T-cell (primary cell): Measurements from ENCODE around the gene HSPA6. TPM values are rescaled to one million over a fixed set of nuclear protein-coding genes. Genes with fewer than 3 reads are reported as not detected.

Experiments
- ATAC-seq, 4 experiments: fragments of 200-7000 bp in 3 of 4; fragments of 150-1000 bp in 1 of 4; cut with Tn5 transposase; replicated peaks in 1 of 4; 1 replicate in 3 of 4; 2 replicates in 1 of 4; pipeline ENCODE4 v1.10.0; 2021; ENCODE audit warnings: moderate library complexity in 3 of 4, mild to moderate bottlenecking in 2 of 4, moderate number of reproducible peaks in 1 of 4
- CTCF ChIA-PET, 2 donors: fragments of 300-600 bp; sonication (Branson Sonifier 250); formaldehyde crosslinking; loops; one replicate each; lab custom pipeline; 2022; ENCODE audit warnings: antibody characterized with exemption in 2 of 2; lab: Charles Lee
- POLR2A ChIA-PET, 2 donors: fragments of 300-600 bp; sonication (Branson Sonifier 250); formaldehyde crosslinking; loops; one replicate each; lab custom pipeline; 2022; ENCODE audit warnings: antibody characterized with exemption in 2 of 2; lab: Charles Lee
- DNase-seq, 35 experiments: peaks; one replicate each; pipeline versions ENCODE4 v3.0.0 to v3.0.0-alpha.2; 2013 to 2023
- H3K27ac ChIP-seq: one replicate; pipeline ENCODE4 v1.5.1; 2013; ENCODE audit warnings: low read length
- H3K27me3 ChIP-seq, 2 experiments: replicated peaks in 1 of 2; 1 replicate in 1 of 2; 2 replicates in 1 of 2; pipeline versions ENCODE4 v1.6.1 to v1.7.0; 2013; ENCODE audit warnings: low read length in 1 of 2, mixed read lengths in 1 of 2; ENCODE audit not compliant: control insufficient read depth in 2 of 2, insufficient read depth in 2 of 2; ENCODE audit errors: extremely low read depth in 1 of 2
- H3K36me3 ChIP-seq, 2 donors: 1 replicate in 1 of 2; 2 replicates in 1 of 2; pipeline versions ENCODE4 v1.6.1 to v1.7.0; 2013; ENCODE audit warnings: low read length in 1 of 2; ENCODE audit not compliant: control insufficient read depth in 2 of 2, insufficient read depth in 1 of 2; ENCODE audit errors: extremely low read depth in 1 of 2
- H3K4me1 ChIP-seq, 2 experiments: 1 replicate in 1 of 2; 2 replicates in 1 of 2; pipeline versions ENCODE4 v1.6.1 to v1.7.0; 2013; ENCODE audit warnings: low read length in 2 of 2, mixed read lengths in 1 of 2; ENCODE audit not compliant: insufficient read depth in 2 of 2, control insufficient read depth in 1 of 2; ENCODE audit errors: extremely low read depth in 1 of 2
- H3K4me3 ChIP-seq, 2 donors: 1 replicate in 1 of 2; 2 replicates in 1 of 2; pipeline versions ENCODE4 v1.5.1 to v1.7.0; 2013; ENCODE audit warnings: mild to moderate bottlenecking in 2 of 2, low read length in 1 of 2, moderate library complexity in 1 of 2; ENCODE audit not compliant: control insufficient read depth in 1 of 2; ENCODE audit errors: extremely low read depth in 1 of 2
- H3K9me3 ChIP-seq: 2 replicates; pipeline ENCODE4 v1.7.0; 2013
- H3K27ac Mint-ChIP-seq, 2 donors: one replicate each; pipeline ENCODE4 v1.8.0; 2020 to 2021; ENCODE audit warnings: mild to moderate bottlenecking in 2 of 2, mixed read lengths in 2 of 2
- H3K27me3 Mint-ChIP-seq, 2 donors: one replicate each; pipeline ENCODE4 v1.8.0; 2021 to 2022; ENCODE audit warnings: mixed read lengths in 2 of 2
- H3K36me3 Mint-ChIP-seq: one replicate; pipeline ENCODE4 v1.8.0; 2021; ENCODE audit warnings: mixed read lengths
- H3K4me1 Mint-ChIP-seq, 3 donors: one replicate each; pipeline ENCODE4 v1.8.0; 2020 to 2022; ENCODE audit warnings: mixed read lengths in 3 of 3, mild to moderate bottlenecking in 1 of 3
- H3K4me3 Mint-ChIP-seq, 3 donors: one replicate each; pipeline ENCODE4 v1.8.0; 2020 to 2022; ENCODE audit warnings: mild to moderate bottlenecking in 3 of 3, mixed read lengths in 3 of 3, moderate library complexity in 3 of 3
- H3K9me3 Mint-ChIP-seq, 3 donors: one replicate each; pipeline ENCODE4 v1.8.0; 2020 to 2022; ENCODE audit warnings: mixed read lengths in 3 of 3
- WGBS: methylation state at CpG from one replicate; pipeline ENCODE4 v1.1.5; 2013; ENCODE audit warnings: missing lambda C conversion rate; ENCODE audit not compliant: insufficient coverage; 5-methylcytosine and 5-hydroxymethylcytosine counted together
- total RNA-seq, 35 experiments: library from RNA in 6 of 35; stranded (reverse) in 6 of 35; fragments of 120-200 nt in 1 of 35; gene quantifications; one replicate each; pipeline versions ENCODE4 v1.2.1 to v1.2.4 and lab custom pipeline; 2013 to 2026

HSPA6 gene
- total RNA-seq, 5 donors from 2014 or later (not counting 1 experiment from before 2014, with no cell fraction given): 0.30 to 22.7 (median 5.7) TPM; not detected in 1

DNA sequence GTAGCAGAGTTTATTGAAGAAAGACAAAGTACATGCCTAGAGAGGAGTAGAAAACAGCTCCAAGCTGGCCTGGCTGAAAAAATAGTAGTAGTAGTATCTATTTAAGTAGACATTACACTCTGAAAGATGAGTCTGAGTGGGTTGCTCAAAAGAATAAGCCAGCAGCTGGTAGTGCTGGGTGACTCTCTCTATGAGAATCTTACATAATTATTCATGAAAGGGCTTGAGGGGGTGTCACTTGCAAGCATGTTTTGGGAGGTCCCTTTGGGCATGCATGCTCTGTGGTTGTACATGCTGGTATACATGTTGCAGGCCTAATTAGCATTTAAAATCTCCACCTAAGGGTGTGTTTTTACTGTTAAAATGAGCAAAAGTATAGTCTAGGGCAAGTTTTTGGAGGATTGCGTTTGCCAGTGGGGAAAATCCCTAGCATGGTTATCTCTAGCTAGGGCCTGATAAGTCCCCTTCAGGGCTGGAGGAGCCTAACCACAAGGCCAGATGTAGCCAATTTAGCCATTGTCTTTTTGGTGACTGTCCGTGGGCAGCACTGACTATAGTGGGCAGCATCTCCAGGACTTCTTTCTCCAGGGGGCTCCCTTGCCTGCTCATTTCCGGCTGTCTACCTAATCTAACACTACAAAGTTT, 30.1 kb upstream of the HSPA6 start:
- no peak for DNase-seq
- Histone ChIP-seq H3K4me1 (peaks cover 0 to 5% of the 10 kb centered on the region in 2 experiments), H3K27me3 (peaks cover 3 to 8% of the 10 kb centered on the region in 2 experiments), H3K9me3 (no peaks in the 10 kb centered on the region), H3K27ac (no peak overlapping the region), H3K36me3 (no peaks in the 10 kb centered on the region), H3K4me3 (no peak overlapping the region)
- H3K27me3 Mint-ChIP-seq: peaks cover 47 to 55% of the 10 kb centered on the region in 2 donors
- no peak overlapping the region for H3K27ac Mint-ChIP-seq
- no peak for ATAC-seq
- ChIA-PET POLR2A (no interaction called here), CTCF (no interaction called here)
- H3K9me3 Mint-ChIP-seq: no peaks in the 10 kb centered on the region
- H3K36me3 Mint-ChIP-seq: no peaks in the 10 kb centered on the region
- peaks cover 14 to 20% (median 16%) of the 10 kb centered on the region in 3 donors for H3K4me1 Mint-ChIP-seq
- H3K4me3 Mint-ChIP-seq: no peak overlapping the region
- WGBS: no CpG with 5 or more reads among the region's 3 CpGs

DNA sequence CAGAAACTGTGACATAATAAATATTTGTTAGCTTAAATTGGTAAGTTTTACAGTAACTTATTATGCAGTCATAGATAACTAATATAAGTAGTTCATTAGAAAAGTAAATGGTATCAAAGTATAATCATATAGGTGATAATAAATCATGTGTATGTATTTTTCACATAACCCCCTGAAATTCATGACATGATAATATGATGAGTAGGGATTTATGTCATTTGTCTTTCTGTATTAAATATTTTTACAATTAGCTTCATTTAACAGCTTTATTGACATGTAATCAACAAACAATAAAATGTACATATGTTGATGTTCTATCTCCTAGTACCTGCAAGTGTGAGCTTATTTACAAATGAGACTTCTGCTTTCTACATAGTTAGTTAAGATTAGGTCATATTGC, 28.9 kb upstream of the HSPA6 start:
- Histone ChIP-seq H3K9me3 (no peaks in the 10 kb centered on the region), H3K27me3 (peaks cover 3 to 8% of the 10 kb centered on the region in 2 experiments), H3K4me3 (no peak overlapping the region), H3K36me3 (no peaks in the 10 kb centered on the region), H3K27ac (no peak overlapping the region), H3K4me1 (peaks cover 0 to 5% of the 10 kb centered on the region in 2 experiments)
- ATAC-seq (no peak), DNase-seq (no peak)
- H3K9me3 Mint-ChIP-seq: no peaks in the 10 kb centered on the region
- H3K27ac Mint-ChIP-seq: no peak overlapping the region
- no peaks in the 10 kb centered on the region for H3K36me3 Mint-ChIP-seq
- H3K4me3 Mint-ChIP-seq: no peak overlapping the region
- H3K27me3 Mint-ChIP-seq: peaks cover 47 to 51% of the 10 kb centered on the region in 2 donors
- H3K4me1 Mint-ChIP-seq: peaks cover 19 to 25% (median 20%) of the 10 kb centered on the region in 3 donors
- ChIA-PET CTCF (interaction anchor here (0.9 to 1.2 kb wide), 2 partner anchors 8 to 10 kb away, joined by 3 to 4 read pairs; no protein-coding TSS in a partner anchor), POLR2A (no interaction called here)

DNA sequence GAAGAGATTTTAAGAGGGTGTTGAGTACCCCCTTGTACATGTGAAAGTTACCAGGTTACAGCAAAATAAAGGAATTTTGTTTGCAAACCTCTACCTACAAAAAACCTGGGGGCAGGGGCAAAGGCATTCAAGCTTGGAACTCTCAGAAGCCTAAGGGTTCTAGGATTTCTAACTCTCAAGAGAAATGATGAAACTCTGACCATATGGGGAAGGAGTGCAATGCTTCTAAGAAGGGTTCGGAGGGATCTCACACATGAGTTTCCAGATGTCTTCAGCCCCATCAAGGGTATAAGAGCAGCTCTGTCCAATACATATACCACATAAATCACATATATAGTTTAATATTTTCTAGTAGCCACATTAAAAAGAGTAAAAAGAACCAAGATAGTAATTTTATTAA, 26.4 kb upstream of the HSPA6 start:
- CTCF ChIA-PET: no interaction called here
- no peak overlapping the region for H3K27ac ChIP-seq
- no peaks in the 10 kb centered on the region for H3K9me3 Mint-ChIP-seq
- WGBS: no CpG with 5 or more reads among the region's 1 CpG
- DNase-seq (no peak), ATAC-seq (no peak)
- no peak overlapping the region for H3K27ac Mint-ChIP-seq
- H3K9me3 ChIP-seq: no peaks in the 10 kb centered on the region
- no peaks in the 10 kb centered on the region for H3K36me3 ChIP-seq
- H3K4me1 ChIP-seq: no peaks in the 10 kb centered on the region
- no peaks in the 10 kb centered on the region for H3K36me3 Mint-ChIP-seq
- peaks cover 37 to 49% of the 10 kb centered on the region in 2 donors for H3K27me3 Mint-ChIP-seq
- peaks cover 0 to 7% of the 10 kb centered on the region in 2 experiments for H3K27me3 ChIP-seq
- no peak overlapping the region for H3K4me3 Mint-ChIP-seq
- POLR2A ChIA-PET: no interaction called here
- peaks cover 4 to 11% (median 5%) of the 10 kb centered on the region in 3 donors for H3K4me1 Mint-ChIP-seq
- H3K4me3 ChIP-seq: no peak overlapping the region

DNA sequence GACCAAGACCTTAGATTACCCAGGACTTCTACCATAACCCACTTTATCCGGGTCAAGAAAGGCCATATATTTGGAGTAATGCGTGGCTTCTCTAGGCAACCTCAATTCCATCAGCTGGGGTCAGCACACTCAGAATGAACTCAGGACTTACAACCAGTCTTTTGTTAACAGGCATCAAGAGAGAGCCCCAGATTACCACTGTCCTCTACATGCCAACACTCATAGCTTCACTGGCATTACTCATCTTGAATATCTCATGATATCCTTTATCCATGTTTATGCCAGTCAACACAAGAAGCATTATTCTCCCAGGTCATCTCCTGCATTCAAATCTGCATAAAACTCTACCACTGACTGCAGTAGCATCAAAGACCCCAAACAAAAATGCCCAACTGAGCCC, 25.7 kb upstream of the HSPA6 start:
- POLR2A ChIA-PET: no interaction called here
- Mint-ChIP-seq H3K4me1 (peaks cover 4 to 11% (median 5%) of the 10 kb centered on the region in 3 donors), H3K27me3 (peaks cover 32 to 49% of the 10 kb centered on the region in 2 donors), H3K27ac (no peak overlapping the region), H3K4me3 (no peak overlapping the region), H3K36me3 (no peaks in the 10 kb centered on the region), H3K9me3 (no peaks in the 10 kb centered on the region)
- WGBS: 100% methylated on average over 2 of the region's 2 CpGs
- H3K36me3 ChIP-seq: no peaks in the 10 kb centered on the region
- CTCF ChIA-PET: no interaction called here
- ATAC-seq (no peak), DNase-seq (no peak)
- H3K4me3 ChIP-seq: no peak overlapping the region
- no peak overlapping the region for H3K27ac ChIP-seq
- peaks cover 0 to 5% of the 10 kb centered on the region in 2 experiments for H3K27me3 ChIP-seq
- H3K9me3 ChIP-seq: no peaks in the 10 kb centered on the region
- no peaks in the 10 kb centered on the region for H3K4me1 ChIP-seq

- no peak overlapping the region for H3K27ac ChIP-seq
- H3K4me1 ChIP-seq: no peaks in the 10 kb centered on the region
- ChIA-PET POLR2A (no interaction called here), CTCF (no interaction called here)
- H3K4me3 ChIP-seq: no peak overlapping the region
- 63% methylated on average over 3 of the region's 8 CpGs for WGBS
- Mint-ChIP-seq H3K9me3 (no peaks in the 10 kb centered on the region), H3K4me3 (no peak overlapping the region), H3K36me3 (no peaks in the 10 kb centered on the region), H3K27me3 (peaks cover 25 to 43% of the 10 kb centered on the region in 2 donors), H3K4me1 (peaks cover 4 to 11% (median 5%) of the 10 kb centered on the region in 3 donors), H3K27ac (no peak overlapping the region)
- no peaks in the 10 kb centered on the region for H3K36me3 ChIP-seq
- no peaks in the 10 kb centered on the region for H3K9me3 ChIP-seq
- DNase-seq (no peak), ATAC-seq (no peak)
- peaks cover 0 to 5% of the 10 kb centered on the region in 2 experiments for H3K27me3 ChIP-seq
These were observed 25.0 kb upstream of the HSPA6 start for GRCh38 chr1:161499099-161500039.

DNA sequence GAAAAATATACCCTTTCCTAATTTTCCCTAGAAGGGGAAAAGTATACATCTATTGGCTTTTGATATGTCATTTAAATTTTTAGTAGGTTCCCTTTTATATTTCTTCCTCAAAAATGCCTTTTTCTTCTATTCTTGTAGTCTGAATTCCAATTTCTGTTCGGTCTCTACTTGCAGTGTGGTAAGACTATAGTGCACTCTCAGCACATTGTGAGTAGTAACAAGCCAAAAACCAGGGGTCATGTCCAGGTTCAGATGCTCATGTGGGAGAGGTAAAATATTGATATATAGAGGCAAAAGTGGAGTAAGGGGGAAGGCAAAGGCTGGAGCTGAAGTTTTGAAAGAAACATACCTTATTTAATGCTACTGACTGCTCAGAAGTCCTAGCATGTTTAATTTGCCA, 23.1 kb upstream of the HSPA6 start:
- no peaks in the 10 kb centered on the region for H3K9me3 ChIP-seq
- H3K27ac ChIP-seq: no peak overlapping the region
- ChIA-PET CTCF (no interaction called here), POLR2A (interaction anchor here in 1 of 2 donors (0.6 kb wide), 1 partner anchor 1682 kb away, joined by 3 read pairs; no protein-coding TSS in a partner anchor)
- Mint-ChIP-seq H3K27me3 (peaks cover 28 to 48% of the 10 kb centered on the region in 2 donors), H3K27ac (no peak overlapping the region), H3K4me3 (no peak overlapping the region), H3K9me3 (no peaks in the 10 kb centered on the region), H3K36me3 (no peaks in the 10 kb centered on the region), H3K4me1 (peaks cover 4 to 12% (median 5%) of the 10 kb centered on the region in 3 donors)
- H3K36me3 ChIP-seq: no peaks in the 10 kb centered on the region
- no peak overlapping the region for H3K4me3 ChIP-seq
- 100% methylated on average over 1 of the region's 1 CpG for WGBS
- DNase-seq (no peak), ATAC-seq (no peak)
- peaks cover 2% of the 10 kb centered on the region in 2 experiments for H3K27me3 ChIP-seq
- H3K4me1 ChIP-seq: no peaks in the 10 kb centered on the region
